ENCODE measurements around the gene DPYSL5.

- TF ChIP-seq TAF1 (IDR thresholded peaks at IDR 0.05; ENCODE audit: low read depth, low read length) (no peak), POLR2A (IDR thresholded peaks at IDR 0.05; ENCODE audit: low read depth, low read length) (no peak), POLR2AphosphoS5 (IDR thresholded peaks at IDR 0.05; ENCODE audit: low read depth, low read length) (no peak)
Measured at GRCh38 chr2:26933431-26934334, 85.8 kb downstream of the DPYSL5 start.
